BLaER1 treated with 17β-estradiol and CSF1 and Interleukin-3, amounts not matched to agents 10 nM and 100 nM (cell line): ENCODE measurements around the gene EIF4G3.

ENCODE experiments used
- H3K27ac ChIP-seq, 11 experiments: shearing (Covaris generic); formaldehyde crosslinking; 2 replicates each; pipeline ENCODE4 v1.8.1; 2022
- H3K27me3 ChIP-seq, 11 experiments: shearing (Covaris generic); formaldehyde crosslinking; 2 replicates each; pipeline ENCODE4 v1.8.1; 2022
- H3K36me3 ChIP-seq, 11 experiments: shearing (Covaris generic); formaldehyde crosslinking; 2 replicates each; pipeline ENCODE4 v1.8.1; 2022
- H3K4me1 ChIP-seq, 10 experiments: shearing (Covaris generic); formaldehyde crosslinking; 2 replicates each; pipeline ENCODE4 v1.8.1; 2022
- H3K4me2 ChIP-seq, 11 experiments: shearing (Covaris generic); formaldehyde crosslinking; 2 replicates each; pipeline ENCODE4 v1.8.1; 2022
- H3K4me3 ChIP-seq, 10 experiments: shearing (Covaris generic); formaldehyde crosslinking; 2 replicates each; pipeline ENCODE4 v1.8.1; 2022
- H3K9ac ChIP-seq, 11 experiments: shearing (Covaris generic); formaldehyde crosslinking; 2 replicates each; pipeline ENCODE4 v1.8.1; 2022
- H3K9me3 ChIP-seq, 11 experiments: shearing (Covaris generic); formaldehyde crosslinking; replicated peaks in 1 of 11; 2 replicates each; pipeline ENCODE4 v1.8.1; 2022
- H4K20me1 ChIP-seq, 11 experiments: shearing (Covaris generic); formaldehyde crosslinking; 2 replicates each; pipeline ENCODE4 v1.8.1; 2022
- Cebpa-rat ChIP-seq, 11 experiments: shearing (Covaris generic); IDR thresholded peaks; 2 replicates each; pipeline ENCODE4 v1.8.1; 2022

Gene EIF4G3

GRCh38 chr1:21115098-21115760 lies 61.5 kb downstream of the EIF4G3 start:
- peaks cover 0 to 37% (median 16%) of the 10 kb centered on the region in 11 experiments; a peak in 15 of 22 replicates for H3K36me3 ChIP-seq
- H3K27ac ChIP-seq, result no peak overlapping the region
- no peak overlapping the region for H3K4me2 ChIP-seq
- no peaks in the 10 kb centered on the region for H3K9me3 ChIP-seq
- peaks cover 1 to 32% (median 11%) of the 10 kb centered on the region in 10 experiments; a peak in 17 of 20 replicates for H3K4me1 ChIP-seq
- H3K9ac ChIP-seq, result no peak overlapping the region
- H3K4me3 ChIP-seq, result no peak overlapping the region
- no peaks in the 10 kb centered on the region for H3K27me3 ChIP-seq
- H4K20me1 ChIP-seq, result peaks cover 0 to 50% (median 17%) of the 10 kb centered on the region in 11 experiments; a peak in 14 of 22 replicates
- TF ChIP-seq Cebpa-rat (IDR thresholded peaks at IDR 0.05), result no peak

GRCh38 chr1:21114431-21114830 lies 62.3 kb downstream of the EIF4G3 start:
- no peak overlapping the region for H3K4me3 ChIP-seq
- peaks cover 0 to 45% (median 18%) of the 10 kb centered on the region in 11 experiments; a peak in 14 of 22 replicates for H3K36me3 ChIP-seq
- no peak overlapping the region for H3K27ac ChIP-seq
- H4K20me1 ChIP-seq, result peaks cover 0 to 47% (median 17%) of the 10 kb centered on the region in 11 experiments; a peak in 14 of 22 replicates
- no peak overlapping the region for H3K4me2 ChIP-seq
- no peak for TF ChIP-seq Cebpa-rat (IDR thresholded peaks at IDR 0.05)
- H3K9ac ChIP-seq, result no peak overlapping the region
- peaks cover 0 to 30% (median 9%) of the 10 kb centered on the region in 10 experiments; a peak in 10 of 20 replicates for H3K4me1 ChIP-seq
- H3K27me3 ChIP-seq, result no peaks in the 10 kb centered on the region
- no peaks in the 10 kb centered on the region for H3K9me3 ChIP-seq

DNA sequence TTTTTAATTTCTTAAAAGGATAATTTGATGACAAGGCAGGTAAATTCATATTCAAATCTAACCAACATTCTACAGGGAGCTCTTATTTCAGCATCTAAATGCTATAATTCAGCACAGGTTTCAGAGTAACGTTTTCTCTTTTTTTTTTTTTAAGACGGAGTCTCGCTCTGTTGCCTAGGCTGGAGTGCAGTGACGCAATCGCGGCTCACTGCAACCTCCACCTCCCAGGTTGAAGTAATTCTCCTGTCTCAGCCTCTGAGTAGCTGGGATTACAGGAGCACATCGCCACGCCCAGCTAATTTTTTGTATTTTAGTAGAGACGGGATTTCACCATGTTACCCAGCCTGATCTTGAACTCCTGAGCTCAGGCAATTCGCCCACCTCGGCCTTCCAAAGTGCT lies 66.5 kb downstream of the EIF4G3 start:
- H3K4me2 ChIP-seq, result no peak overlapping the region
- H3K4me3 ChIP-seq, result no peak overlapping the region
- no peak overlapping the region for H3K9ac ChIP-seq
- no peaks in the 10 kb centered on the region for H3K9me3 ChIP-seq
- peaks cover 6 to 72% (median 40%) of the 10 kb centered on the region in 11 experiments for H3K36me3 ChIP-seq
- H3K4me1 ChIP-seq, result peaks cover 0 to 11% (median 0%) of the 10 kb centered on the region in 10 experiments; a peak in 2 of 20 replicates
- peak in 2 of 11 experiments; percentile 29 to 58; a peak in 4 of 22 replicates for TF ChIP-seq Cebpa-rat (IDR thresholded peaks at IDR 0.05)
- H4K20me1 ChIP-seq, result peaks cover 0 to 23% (median 0%) of the 10 kb centered on the region in 11 experiments; a peak in 8 of 22 replicates
- H3K27ac ChIP-seq, result no peak overlapping the region
- H3K27me3 ChIP-seq, result no peaks in the 10 kb centered on the region

DNA sequence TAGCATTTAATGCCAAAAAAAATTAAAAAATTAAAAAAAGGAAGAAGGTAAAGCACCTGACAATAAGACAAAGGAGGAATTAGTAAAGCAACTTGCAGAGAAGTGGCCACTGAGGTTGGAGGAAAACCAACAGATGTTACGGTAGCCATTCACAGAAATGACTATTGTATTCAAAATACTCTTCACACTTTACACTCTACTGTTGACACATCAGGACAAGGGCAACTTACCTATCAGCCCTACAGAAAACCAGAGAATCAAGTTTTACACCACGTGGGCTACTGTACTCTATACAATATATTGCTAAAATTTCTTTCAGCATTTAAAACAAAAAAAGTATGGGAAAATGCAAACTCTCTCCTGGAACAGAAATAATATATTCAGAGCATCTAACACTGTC lies 70.0 kb downstream of the EIF4G3 start:
- Histone ChIP-seq H3K4me3 (no peak overlapping the region), H3K9ac (no peak overlapping the region), H3K4me2 (no peak overlapping the region), H3K4me1 (peaks cover 0 to 7% (median 4%) of the 10 kb centered on the region in 10 experiments; a peak in 7 of 20 replicates), H3K9me3 (no peaks in the 10 kb centered on the region), H3K36me3 (peaks cover 23 to 82% (median 57%) of the 10 kb centered on the region in 11 experiments), H4K20me1 (peaks cover 0 to 6% (median 0%) of the 10 kb centered on the region in 11 experiments; a peak in 4 of 22 replicates), H3K27ac (no peak overlapping the region), H3K27me3 (no peaks in the 10 kb centered on the region)
- TF ChIP-seq Cebpa-rat (IDR thresholded peaks at IDR 0.05), result no peak

DNA sequence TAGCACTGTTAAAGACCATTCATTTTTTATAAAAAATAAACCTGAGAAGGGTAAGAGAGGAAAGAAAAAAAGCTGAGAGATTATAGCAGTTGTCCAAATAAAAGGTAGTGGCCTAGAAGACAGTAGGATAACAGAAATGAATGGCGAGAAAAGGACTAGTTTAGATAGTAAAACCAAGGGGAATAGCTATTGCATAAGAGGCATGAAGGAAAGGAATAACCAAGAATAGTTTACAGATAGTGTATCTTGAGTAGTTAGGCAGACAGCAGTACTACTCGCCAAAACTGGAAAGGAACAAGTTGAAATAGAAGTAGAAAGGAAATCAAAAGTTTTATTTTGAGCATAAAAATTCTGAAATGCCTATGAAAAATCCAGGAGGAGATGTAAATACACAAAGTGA lies 70.5 kb downstream of the EIF4G3 start:
- TF ChIP-seq Cebpa-rat (IDR thresholded peaks at IDR 0.05), result 0 out of 22 replicates have a peak, but pooled peaks of 1 of the 11 experiments have one; percentile 16
- Histone ChIP-seq H3K36me3 (peaks cover 23 to 77% (median 57%) of the 10 kb centered on the region in 11 experiments), H3K27me3 (no peaks in the 10 kb centered on the region)

DNA sequence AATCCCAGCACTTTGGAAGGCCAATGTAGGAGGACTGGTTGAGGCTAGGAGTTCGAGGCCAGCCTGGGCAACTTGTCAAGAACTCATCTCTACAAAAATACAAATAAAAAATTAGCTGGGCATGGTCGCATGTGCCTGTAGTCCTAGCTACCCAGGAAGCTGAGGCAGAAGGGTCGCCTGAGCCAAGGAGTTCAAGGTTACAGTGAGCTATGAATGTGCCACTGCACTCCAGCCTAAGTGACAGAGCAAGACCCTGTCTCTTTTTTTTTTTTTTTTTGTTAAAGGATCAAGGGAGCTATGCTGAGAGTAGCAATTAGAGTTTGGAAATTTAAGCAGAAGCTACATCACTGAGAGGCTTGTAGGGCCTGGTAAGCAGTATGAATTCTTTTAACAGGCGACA lies 70.9 kb downstream of the EIF4G3 start:
- Histone ChIP-seq H3K27ac (no peak overlapping the region), H3K4me1 (peaks cover 2 to 13% (median 9%) of the 10 kb centered on the region in 10 experiments; a peak in 19 of 20 replicates), H3K9me3 (no peaks in the 10 kb centered on the region), H3K36me3 (peaks cover 23 to 73% (median 53%) of the 10 kb centered on the region in 11 experiments), H4K20me1 (peaks cover 0 to 6% (median 0%) of the 10 kb centered on the region in 11 experiments; a peak in 2 of 22 replicates), H3K4me3 (no peak overlapping the region), H3K9ac (no peak overlapping the region), H3K27me3 (no peaks in the 10 kb centered on the region), H3K4me2 (no peak overlapping the region)
- no peak for TF ChIP-seq Cebpa-rat (IDR thresholded peaks at IDR 0.05)

More for the DNA sequence above, 70.5 kb downstream of the EIF4G3 start:
- H3K27ac ChIP-seq, result no peak overlapping the region
- no peak overlapping the region for H3K4me3 ChIP-seq
- H3K9ac ChIP-seq, result no peak overlapping the region
- peaks cover 0 to 9% (median 5%) of the 10 kb centered on the region in 10 experiments; a peak in 15 of 20 replicates for H3K4me1 ChIP-seq
- H3K9me3 ChIP-seq, result no peaks in the 10 kb centered on the region
- H4K20me1 ChIP-seq, result peaks cover 0 to 6% (median 0%) of the 10 kb centered on the region in 11 experiments; a peak in 2 of 22 replicates
- H3K4me2 ChIP-seq, result no peak overlapping the region

DNA sequence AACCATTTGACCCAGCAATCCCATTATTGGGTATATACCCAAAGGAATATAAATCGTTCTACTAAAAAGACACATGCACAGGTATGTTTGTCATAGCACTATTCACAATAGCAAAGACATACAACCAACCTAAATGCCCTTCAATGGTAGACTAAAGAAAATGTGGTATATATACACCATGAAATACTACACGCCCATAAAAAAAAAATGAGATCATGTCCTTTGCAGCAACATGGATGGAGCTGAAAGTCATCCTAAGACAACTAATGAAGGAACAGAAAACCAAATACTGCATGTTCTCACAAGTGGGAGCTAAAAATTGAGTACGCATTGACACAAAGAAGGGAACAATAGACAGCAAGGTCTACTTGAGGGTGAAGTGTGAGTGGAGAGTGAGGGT lies 72.0 kb downstream of the EIF4G3 start:
- H3K4me3 ChIP-seq, result no peak overlapping the region
- peaks cover 23 to 71% (median 52%) of the 10 kb centered on the region in 11 experiments for H3K36me3 ChIP-seq
- no peak for TF ChIP-seq Cebpa-rat (IDR thresholded peaks at IDR 0.05)

GRCh38 chr1:21100481-21100921 lies 76.2 kb downstream of the EIF4G3 start:
- Histone ChIP-seq H4K20me1 (peaks cover 0 to 14% (median 0%) of the 10 kb centered on the region in 11 experiments; a peak in 3 of 22 replicates), H3K9me3 (peaks cover 0 to 15% (median 0%) of the 10 kb centered on the region in 11 experiments; a peak in 5 of 22 replicates), H3K27ac (peak overlapping the region; percentile 49 to 80 (median 70); a peak in 21 of 22 replicates), H3K36me3 (peaks cover 18 to 80% (median 64%) of the 10 kb centered on the region in 11 experiments), H3K4me2 (peak overlapping the region; percentile 10 to 77 (median 62)), H3K9ac (peak overlapping the region in 8 of 11 experiments; percentile 30 to 56 (median 42); a peak in 11 of 22 replicates), H3K4me3 (no peak overlapping the region), H3K27me3 (no peaks in the 10 kb centered on the region), H3K4me1 (peaks cover 10 to 44% (median 28%) of the 10 kb centered on the region in 10 experiments)
- peak in 9 of 11 experiments; percentile 12 to 82 (median 65); a peak in 15 of 22 replicates for TF ChIP-seq Cebpa-rat (IDR thresholded peaks at IDR 0.05)

More for the DNA sequence above, 72.0 kb downstream of the EIF4G3 start:
- Histone ChIP-seq H3K4me2 (no peak overlapping the region), H3K9ac (no peak overlapping the region), H3K27me3 (no peaks in the 10 kb centered on the region), H4K20me1 (peaks cover 0 to 13% (median 0%) of the 10 kb centered on the region in 11 experiments; a peak in 2 of 22 replicates), H3K27ac (no peak overlapping the region), H3K9me3 (no peaks in the 10 kb centered on the region), H3K4me1 (peaks cover 10 to 25% (median 21%) of the 10 kb centered on the region in 10 experiments)

GRCh38 chr1:21099869-21100131 lies 76.9 kb downstream of the EIF4G3 start:
- H4K20me1 ChIP-seq, result peaks cover 0 to 21% (median 0%) of the 10 kb centered on the region in 11 experiments; a peak in 4 of 22 replicates
- TF ChIP-seq Cebpa-rat (IDR thresholded peaks at IDR 0.05), result no peak
- H3K4me1 ChIP-seq, result peaks cover 10 to 44% (median 28%) of the 10 kb centered on the region in 10 experiments
- H3K4me2 ChIP-seq, result peak overlapping the region in 9 of 11 experiments; percentile 34 to 77 (median 62); a peak in 16 of 22 replicates
- H3K36me3 ChIP-seq, result peaks cover 15 to 80% (median 64%) of the 10 kb centered on the region in 11 experiments
- peak overlapping the region; percentile 49 to 80 (median 70); a peak in 21 of 22 replicates for H3K27ac ChIP-seq
- peak overlapping the region in 3 of 11 experiments; percentile 14 to 56 (median 30); a peak in 4 of 22 replicates for H3K9ac ChIP-seq
- H3K27me3 ChIP-seq, result no peaks in the 10 kb centered on the region
- peaks cover 0 to 21% (median 5%) of the 10 kb centered on the region in 11 experiments; a peak in 10 of 22 replicates for H3K9me3 ChIP-seq
- H3K4me3 ChIP-seq, result no peak overlapping the region
